Measurements from ENCODE around the gene SLC13A5. TPM values are rescaled to one million over a fixed set of nuclear protein-coding genes. Genes with fewer than 3 reads are reported as not detected.

Gene SLC13A5
- total RNA-seq, 2 experiments from 2014 or later, result not detected

DNA sequence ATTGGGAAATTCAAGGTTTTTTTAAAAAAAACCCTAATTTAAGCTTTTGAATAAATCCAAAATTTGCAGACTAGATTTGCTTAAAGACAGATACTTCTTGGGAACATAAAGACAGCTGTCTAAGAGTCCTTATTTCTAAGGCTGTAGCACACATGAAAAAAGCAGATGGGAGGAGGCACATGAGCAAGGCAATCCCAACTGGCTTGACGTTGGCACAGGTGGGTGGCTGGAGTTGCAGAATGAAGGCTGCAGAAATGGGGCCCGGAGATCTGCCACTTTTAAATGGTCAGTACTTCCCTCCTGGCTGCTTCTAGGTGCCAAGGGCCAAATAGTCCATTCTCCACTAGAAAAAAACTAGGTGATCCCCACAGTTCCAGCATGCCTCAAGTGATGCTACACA lies 77.1 kb downstream of the SLC13A5 start:
- H3K4me1 ChIP-seq (ENCODE audit: insufficient read depth, low read length), result peaks cover 28% of the 10 kb centered on the region
- Mint-ChIP-seq H3K27me3 (no peaks in the 10 kb centered on the region), H3K4me3 (no peak overlapping the region), H3K4me1 (ENCODE audit: low read depth) (peaks cover 39% of the 10 kb centered on the region), H3K27ac (no peak overlapping the region), H3K9me3 (no peaks in the 10 kb centered on the region), H3K36me3 (ENCODE audit: low read depth) (peaks cover 47% of the 10 kb centered on the region)
- no peaks in the 10 kb centered on the region for H3K9me3 ChIP-seq (ENCODE audit: control insufficient read depth in 1 of 2, insufficient read depth in 1 of 2, low read length in 2 of 2)
- ChIA-PET POLR2A (no interaction called here), CTCF (no interaction called here)
- DNase-seq (no peak), ATAC-seq (ENCODE audit: poor library complexity) (no peak)
- peaks cover 28% of the 10 kb centered on the region for H3K36me3 ChIP-seq (ENCODE audit: insufficient read depth, low read length)
- no peak overlapping the region for H3K27ac ChIP-seq (ENCODE audit: low read depth in 1 of 2, low read length in 2 of 2)
- no peak overlapping the region for H3K4me3 ChIP-seq (ENCODE audit: low read length)
- H3K27me3 ChIP-seq (ENCODE audit: control insufficient read depth in 1 of 2, insufficient read depth in 2 of 2, low read length in 2 of 2), result no peaks in the 10 kb centered on the region
- intact Hi-C loops (cut with DNase I, micrococcal nuclease), result no loop called here
- TF ChIP-seq, protein P1, sequence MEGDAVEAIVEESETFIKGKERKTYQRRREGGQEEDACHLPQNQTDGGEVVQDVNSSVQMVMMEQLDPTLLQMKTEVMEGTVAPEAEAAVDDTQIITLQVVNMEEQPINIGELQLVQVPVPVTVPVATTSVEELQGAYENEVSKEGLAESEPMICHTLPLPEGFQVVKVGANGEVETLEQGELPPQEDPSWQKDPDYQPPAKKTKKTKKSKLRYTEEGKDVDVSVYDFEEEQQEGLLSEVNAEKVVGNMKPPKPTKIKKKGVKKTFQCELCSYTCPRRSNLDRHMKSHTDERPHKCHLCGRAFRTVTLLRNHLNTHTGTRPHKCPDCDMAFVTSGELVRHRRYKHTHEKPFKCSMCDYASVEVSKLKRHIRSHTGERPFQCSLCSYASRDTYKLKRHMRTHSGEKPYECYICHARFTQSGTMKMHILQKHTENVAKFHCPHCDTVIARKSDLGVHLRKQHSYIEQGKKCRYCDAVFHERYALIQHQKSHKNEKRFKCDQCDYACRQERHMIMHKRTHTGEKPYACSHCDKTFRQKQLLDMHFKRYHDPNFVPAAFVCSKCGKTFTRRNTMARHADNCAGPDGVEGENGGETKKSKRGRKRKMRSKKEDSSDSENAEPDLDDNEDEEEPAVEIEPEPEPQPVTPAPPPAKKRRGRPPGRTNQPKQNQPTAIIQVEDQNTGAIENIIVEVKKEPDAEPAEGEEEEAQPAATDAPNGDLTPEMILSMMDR (IDR thresholded peaks at IDR 0.05), result no peak

Small RNAs within 50 kb of the gene (microRNA-seq; reads per million reads assigned to microRNA genes)
- gene MIR4520-1 (ENCODE audit: borderline microRNAs expressed, borderline replicate concordance) (not detected), gene MIR4520-2 (ENCODE audit: borderline microRNAs expressed, borderline replicate concordance) (not detected)

Other genes with a start within 250 kb of the SLC13A5 start
- gene PITPNM3, start 156.8 kb downstream of the SLC13A5 start, total RNA-seq, result under 1 TPM; 0.34 to 0.41 TPM
- gene KIAA0753, start 72.7 kb downstream of the SLC13A5 start, total RNA-seq, result 10 to 100 TPM in 1 of 2 experiments, 1 to 10 TPM in 1; 8.9 to 11.7 TPM
- gene TXNDC17, start 72.3 kb downstream of the SLC13A5 start, total RNA-seq, result 10 to 100 TPM; 13.2 to 17.7 TPM
- 10 to 100 TPM; 31.4 to 32.0 TPM for gene MED31, start 61.8 kb downstream of the SLC13A5 start, total RNA-seq
- under 1 TPM; 0.69 to 0.70 TPM for gene C17orf100, start 61.6 kb downstream of the SLC13A5 start, total RNA-seq
- 10 to 100 TPM; 24.9 to 26.2 TPM for gene XAF1, start 42.7 kb upstream of the SLC13A5 start, total RNA-seq
- under 1 TPM; 0.36 to 0.71 TPM for gene FBXO39, start 62.8 kb upstream of the SLC13A5 start, total RNA-seq
- not detected for gene TEKT1, start 118.4 kb upstream of the SLC13A5 start, total RNA-seq